Fibroblast of skin of back (primary cell): ENCODE results near the gene RAB41.
"Not testable (repeated sequence)": the region's sequence is repeated elsewhere in the genome, so short reads cannot be mapped to it uniquely, and the experiment has no call there.

Experiments
- DNase-seq: peaks from one replicate; pipeline ENCODE4 v3.0.0-alpha.2; 2013

RAB41 gene

DNA sequence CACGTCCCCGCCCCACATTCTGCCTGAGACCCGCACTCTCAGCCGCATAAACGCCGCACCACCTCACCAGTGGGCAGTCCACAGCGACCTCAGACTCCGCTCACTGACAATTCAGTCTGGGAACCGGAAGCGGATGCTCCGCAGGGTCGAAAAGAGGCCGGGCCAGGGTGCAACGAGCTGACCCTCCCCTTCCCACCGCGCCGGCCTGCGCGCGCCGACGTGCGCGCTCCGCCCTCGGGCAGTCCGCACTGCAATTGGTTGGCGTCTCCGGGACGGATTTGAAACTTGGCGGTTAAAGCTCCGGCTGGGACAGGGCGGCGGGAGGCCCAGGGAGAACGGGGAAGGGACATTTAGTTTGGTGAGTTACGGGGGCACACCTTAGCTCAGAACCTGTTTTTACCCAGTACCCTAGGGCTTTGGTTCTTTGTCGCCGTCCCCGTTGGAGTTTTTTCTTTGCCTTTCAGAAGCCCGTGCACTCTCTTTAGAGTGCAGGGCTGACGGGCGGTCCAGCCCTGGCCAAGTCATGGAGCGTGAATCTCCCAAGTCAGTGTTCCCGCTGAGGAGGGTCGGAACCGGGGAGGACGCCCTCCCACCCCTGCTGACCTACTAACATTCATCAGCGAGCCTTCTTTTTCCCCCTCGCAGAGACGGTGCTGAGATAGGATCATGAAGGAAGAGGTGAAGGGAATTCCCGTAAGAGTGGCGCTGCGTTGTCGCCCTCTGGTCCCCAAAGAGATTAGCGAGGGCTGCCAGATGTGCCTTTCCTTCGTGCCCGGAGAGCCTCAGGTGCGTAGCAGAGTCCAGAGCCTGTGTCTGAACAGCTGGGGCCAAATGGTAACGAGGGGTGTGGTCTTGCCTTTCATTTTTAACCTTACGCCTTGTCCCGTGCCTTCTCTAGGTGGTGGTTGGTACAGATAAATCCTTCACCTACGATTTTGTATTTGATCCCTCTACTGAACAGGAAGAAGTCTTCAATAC, 8.1 kb downstream of the RAB41 start, which contains the start of the genes KIF4A and PDZD11:
Gene KIF4A, plus strand, starts transcription at position 312 of the 978 bp plus-strand sequence. Its CDS starts 355 bp downstream, at position 667.
Gene PDZD11, minus strand, starts transcription at position 135 of the 978 bp plus-strand sequence. CDS start 586 bp downstream, outside the sequence.
- peak; percentile 85 for DNase-seq

DNA sequence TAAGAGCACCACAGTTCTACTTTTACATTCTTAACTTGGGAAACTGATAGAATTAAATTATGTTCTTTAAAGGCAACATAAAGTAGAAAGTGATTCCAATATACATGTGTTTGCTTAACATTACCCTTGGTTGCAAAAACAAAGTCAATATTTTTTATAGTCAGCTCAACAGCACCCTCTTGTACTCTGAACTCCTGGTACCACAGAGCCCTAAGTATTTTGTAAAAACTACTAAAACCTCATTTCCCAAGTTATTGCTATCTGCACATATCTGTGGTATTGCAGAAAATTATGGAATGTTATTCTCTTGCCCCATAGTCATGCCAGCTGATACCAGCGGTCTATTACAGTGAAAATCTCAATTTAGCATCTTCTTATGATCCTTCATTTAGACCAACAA, 10.8 kb downstream of the RAB41 start:
- DNase-seq, result no peak

DNA sequence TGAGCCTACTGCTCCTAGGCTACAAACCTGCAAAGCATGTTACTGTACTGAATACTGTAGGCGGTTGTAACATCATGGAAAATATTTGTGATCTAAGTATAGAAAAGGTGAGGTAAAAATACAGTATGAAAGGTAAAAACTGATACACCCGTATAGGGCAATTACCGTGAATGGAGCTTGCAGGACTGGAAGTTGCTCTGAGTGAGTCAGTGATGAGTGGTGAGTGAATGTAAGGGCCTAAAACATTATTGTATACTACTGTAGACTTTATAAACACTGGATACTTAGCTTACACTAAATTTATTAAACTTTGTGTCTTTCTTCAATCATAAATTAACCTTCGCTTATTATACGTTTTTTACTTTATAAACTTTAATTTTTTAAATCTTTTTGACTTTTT, 11.6 kb downstream of the RAB41 start:
- DNase-seq, result no peak

DNA sequence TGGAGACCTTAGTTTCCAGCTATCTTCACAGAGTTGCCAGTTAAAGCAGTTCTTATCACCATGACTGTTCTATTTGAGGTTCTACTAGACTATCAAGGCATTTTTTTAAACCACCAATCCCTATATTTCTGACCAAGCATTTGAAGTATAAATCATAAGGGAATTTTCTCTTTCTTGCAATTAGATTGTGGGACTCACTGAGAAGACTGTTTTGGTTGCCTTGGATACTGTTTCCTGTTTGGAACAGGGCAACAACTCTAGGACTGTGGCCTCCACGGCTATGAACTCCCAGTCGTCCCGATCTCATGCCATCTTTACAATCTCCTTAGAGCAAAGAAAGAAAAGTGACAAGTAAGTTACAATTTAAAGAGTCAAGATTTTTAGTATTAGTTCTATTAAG, 19.7 kb downstream of the RAB41 start:
- peak; percentile 1 for DNase-seq

DNA sequence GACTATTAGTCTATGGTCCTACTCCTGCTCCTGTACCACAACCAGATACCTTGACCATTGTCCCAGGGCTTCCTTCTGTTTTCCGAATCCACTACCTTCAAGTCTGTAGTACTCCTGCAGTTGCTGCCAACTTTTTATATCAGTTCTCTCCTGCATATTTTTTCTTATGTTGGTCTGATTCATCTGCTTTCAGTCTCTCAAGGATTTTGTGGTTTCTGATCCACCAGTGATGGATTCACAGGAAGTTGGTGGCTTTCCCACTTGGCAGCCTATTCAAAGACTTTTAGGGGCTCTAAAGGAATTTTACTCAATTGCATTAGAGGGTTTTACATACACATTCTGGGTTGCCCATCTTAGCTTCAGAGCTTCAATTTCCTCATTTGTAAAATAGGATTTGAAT, 31.5 kb downstream of the RAB41 start:
- DNase-seq, result peak; percentile 27

DNA sequence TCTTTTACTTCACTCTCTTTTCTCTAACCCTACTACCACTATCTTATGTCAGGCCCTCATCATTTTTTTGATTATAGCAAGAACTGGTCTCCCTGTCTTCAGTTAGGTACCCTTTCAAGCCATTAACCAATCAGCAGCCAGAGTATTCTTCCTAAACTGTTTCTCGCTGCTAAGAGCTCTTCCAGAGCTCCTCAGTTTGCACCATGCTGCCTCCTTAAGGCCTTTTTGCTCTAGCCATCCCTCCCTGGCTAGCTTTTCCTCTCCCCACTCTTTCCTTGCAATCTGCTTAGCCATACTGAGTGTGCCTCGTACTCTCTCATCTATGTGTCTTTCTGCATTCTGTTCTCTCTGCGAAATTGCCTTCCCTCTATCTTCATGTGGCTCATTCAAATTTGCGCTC, 40.8 kb downstream of the RAB41 start:
- no peak for DNase-seq

DNA sequence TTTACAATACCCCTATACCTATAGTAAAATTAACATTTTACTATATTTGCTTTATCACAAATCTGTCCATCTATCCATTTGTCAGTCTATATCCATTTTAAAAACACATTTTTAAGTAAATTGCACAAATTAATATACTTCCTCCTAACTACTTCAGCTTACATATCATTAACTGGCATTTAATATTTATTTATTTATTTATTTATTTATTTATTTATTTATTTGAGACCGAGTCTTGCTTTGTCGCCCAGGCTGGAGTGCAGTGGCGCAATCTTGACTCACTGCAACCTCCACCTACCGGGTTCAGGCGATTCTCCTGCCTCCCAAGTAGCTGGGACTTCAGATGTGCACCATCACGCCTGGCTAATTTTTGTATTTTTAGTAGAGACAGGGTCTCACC, 41.7 kb downstream of the RAB41 start:
- not testable (repeated sequence) for DNase-seq

DNA sequence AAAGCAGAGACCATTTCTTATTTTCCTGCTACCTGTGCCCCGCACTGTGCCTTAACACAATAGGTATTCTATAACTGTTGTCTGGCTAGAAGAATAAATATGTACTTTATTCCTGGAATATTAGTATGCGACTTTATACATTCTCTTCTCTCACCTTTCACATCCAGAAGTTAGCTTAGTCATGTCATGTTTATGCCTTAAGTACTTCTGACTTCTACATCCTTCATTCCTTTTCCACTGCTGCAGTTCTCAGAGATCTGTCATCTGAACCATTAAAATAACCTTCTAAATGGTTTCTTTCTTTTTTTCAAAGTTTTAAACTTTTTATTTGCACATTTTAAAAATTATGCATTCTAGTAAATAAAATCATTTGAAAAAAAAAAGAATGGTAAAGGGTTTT, 42.4 kb downstream of the RAB41 start:
- DNase-seq, result no peak

DNA sequence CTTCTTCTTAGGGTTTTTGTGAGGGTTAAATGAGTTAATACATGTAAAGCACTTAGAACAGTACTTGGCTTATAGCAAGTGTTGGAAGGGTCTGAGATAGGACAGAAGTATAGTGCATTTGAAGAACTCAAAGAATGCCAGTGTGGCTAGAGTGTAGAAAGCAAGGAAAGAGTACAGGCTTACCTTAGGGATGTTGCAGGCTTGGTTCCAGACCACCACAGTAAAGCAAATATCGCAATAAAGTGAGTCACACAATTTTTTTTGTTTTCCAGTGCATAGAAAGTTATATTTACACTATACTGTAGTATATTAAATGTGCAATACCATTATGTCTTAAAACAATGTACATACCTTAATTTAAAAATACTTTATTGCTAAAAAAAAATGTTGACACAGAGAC, 49.2 kb downstream of the RAB41 start:
- DNase-seq, result no peak

DNA sequence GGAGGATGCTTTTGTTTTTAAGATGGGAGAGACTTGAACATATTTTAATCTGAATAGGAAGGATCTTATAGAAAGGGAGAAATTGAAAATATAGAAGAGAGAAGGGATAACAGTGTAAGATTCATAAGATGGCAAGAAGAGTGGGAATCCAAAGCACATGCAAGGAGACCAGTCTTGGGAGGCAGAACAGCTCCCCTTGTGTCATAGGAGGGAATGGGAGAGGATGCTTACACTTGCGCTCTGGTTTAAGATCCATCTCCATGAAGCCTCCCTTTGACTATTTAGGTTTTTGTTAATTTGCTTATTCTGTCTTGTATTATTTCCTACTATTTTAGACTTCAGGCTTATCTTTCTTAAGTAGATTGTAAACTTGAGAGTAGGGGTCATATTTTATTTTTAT, 50.6 kb downstream of the RAB41 start:
- DNase-seq, result no peak
